CD4-positive, alpha-beta T cell treated with Interleukin-15 for 1 hour (primary cell): ENCODE measurements around the gene MCMBP.
A peak's percentile ranks its signal among the peaks of the same experiment; 100 is the strongest.
"Not testable (repeated sequence)": the region's sequence is repeated elsewhere in the genome, so short reads cannot be mapped to it uniquely, and the experiment has no call there.

Experiments used
- DNase-seq: peaks from one replicate; pipeline ENCODE4 v3.0.0-alpha.2; 2020

Gene MCMBP

GRCh38 chr10:119872610-119872859, at the start of gene MCMBP:
MCMBP (minus strand) TSS chr10:119872843; CDS start chr10:119872584, 259 bp downstream.
- no peak for DNase-seq

GRCh38 chr10:119919826-119920225, 47.2 kb upstream of the MCMBP start:
- no peak for DNase-seq

- no peak for DNase-seq
Measured at GRCh38 chr10:119919271-119919670, 46.6 kb upstream of the MCMBP start.

- no peak for DNase-seq
Measured at GRCh38 chr10:119917777-119918176, 45.1 kb upstream of the MCMBP start.

GRCh38 chr10:119910689-119911088, 38.0 kb upstream of the MCMBP start:
- no peak for DNase-seq

- no peak for DNase-seq
Measured at GRCh38 chr10:119908166-119908565, 35.5 kb upstream of the MCMBP start.

GRCh38 chr10:119907695-119908094, 35.1 kb upstream of the MCMBP start:
- DNase-seq = not testable (repeated sequence)

- DNase-seq = no peak
Measured at GRCh38 chr10:119903946-119904666, 31.5 kb upstream of the MCMBP start.

GRCh38 chr10:119898577-119898976, 25.9 kb upstream of the MCMBP start:
- no peak for DNase-seq

- DNase-seq = no peak
Measured at GRCh38 chr10:119896937-119897770, 24.5 kb upstream of the MCMBP start.

GRCh38 chr10:119896061-119896655, 23.5 kb upstream of the MCMBP start:
- no peak for DNase-seq

- no peak for DNase-seq
Measured at GRCh38 chr10:119893845-119894427, 21.3 kb upstream of the MCMBP start.

GRCh38 chr10:119893074-119893473, 20.4 kb upstream of the MCMBP start:
- DNase-seq = no peak

- peak; percentile 92 for DNase-seq
Measured at GRCh38 chr10:119892188-119893065, 19.8 kb upstream of the MCMBP start, which contains the start of gene SEC23IP. SEC23IP (plus strand) TSS chr10:119892730; CDS start chr10:119892783, 53 bp downstream.

- DNase-seq = not testable (repeated sequence)
Measured at GRCh38 chr10:119891849-119892187, 19.2 kb upstream of the MCMBP start.

GRCh38 chr10:119890307-119890706, 17.7 kb upstream of the MCMBP start:
- DNase-seq = not testable (repeated sequence)

GRCh38 chr10:119889201-119889600, 16.6 kb upstream of the MCMBP start:
- DNase-seq = not testable (repeated sequence)

GRCh38 chr10:119888715-119889114, 16.1 kb upstream of the MCMBP start:
- not testable (repeated sequence) for DNase-seq

- not testable (repeated sequence) for DNase-seq
Measured at GRCh38 chr10:119886070-119886469, 13.4 kb upstream of the MCMBP start.

- DNase-seq = not testable (repeated sequence)
Measured at GRCh38 chr10:119883901-119884611, 11.4 kb upstream of the MCMBP start.

- DNase-seq = no peak
Measured at GRCh38 chr10:119878524-119878923, 5.9 kb upstream of the MCMBP start.
